ENCODE data around the gene PLAGL2.
A peak's percentile ranks its signal among the peaks of the same experiment; 100 is the strongest.
"Not testable (repeated sequence)": the region's sequence is repeated elsewhere in the genome, so short reads cannot be mapped to it uniquely, and the experiment has no call there.

The PLAGL2 gene

GRCh38 chr20:32191422-32191821 is 16.1 kb downstream of the PLAGL2 start:
- no peak for DNase-seq
- intact Hi-C loops (cut with DNase I) = loop anchor here (10.0 kb wide), 1 partner anchor 87 kb away; the partner anchor contains the start of gene TM9SF4

GRCh38 chr20:32190616-32191415 is 16.7 kb downstream of the PLAGL2 start:
- intact Hi-C loops (cut with DNase I) = loop anchor here (10.0 kb wide), 1 partner anchor 86 kb away; the partner anchor contains the start of gene TM9SF4

GRCh38 chr20:32189691-32190615 is 17.6 kb downstream of the PLAGL2 start:
- intact Hi-C loops (cut with DNase I) = loop anchor here (10.0 kb wide), 1 partner anchor 85 kb away; the partner anchor contains the start of gene TM9SF4
- peak in 40 of 42 donors; percentile 39 to 79 (median 60) for DNase-seq

More at GRCh38 chr20:32190616-32191415, 16.7 kb downstream of the PLAGL2 start:
- peak in 2 of 42 donors; percentile 15 to 75 for DNase-seq

GRCh38 chr20:32189123-32189410 is 18.5 kb downstream of the PLAGL2 start:
- intact Hi-C loops (cut with DNase I) = no loop called here
- no peak for DNase-seq

GRCh38 chr20:32188376-32189122 is 19.0 kb downstream of the PLAGL2 start:
- DNase-seq = no peak
- intact Hi-C loops (cut with DNase I) = no loop called here

- DNase-seq = no peak
Observed at GRCh38 chr20:32186506-32186905, 21.0 kb downstream of the PLAGL2 start.

GRCh38 chr20:32184961-32185603 is 22.5 kb downstream of the PLAGL2 start:
- intact Hi-C loops (cut with DNase I) = no loop called here
- DNase-seq = no peak

More at GRCh38 chr20:32186506-32186905, 21.0 kb downstream of the PLAGL2 start:
- intact Hi-C loops (cut with DNase I) = no loop called here

- intact Hi-C loops (cut with DNase I) = no loop called here
- peak in 1 of 42 donors; percentile 0 for DNase-seq
Observed at GRCh38 chr20:32183947-32184635, 23.5 kb downstream of the PLAGL2 start.

GRCh38 chr20:32181606-32182005 is 25.9 kb downstream of the PLAGL2 start:
- no peak for DNase-seq
- intact Hi-C loops (cut with DNase I) = no loop called here

GRCh38 chr20:32179934-32180333 is 27.6 kb downstream of the PLAGL2 start:
- intact Hi-C loops (cut with DNase I) = no loop called here
- DNase-seq = peak in 1 of 42 donors; percentile 8

- intact Hi-C loops (cut with DNase I) = no loop called here
- DNase-seq = peak in 2 of 42 donors; percentile 1 to 5
Observed at GRCh38 chr20:32179515-32179914, 28.0 kb downstream of the PLAGL2 start.

GRCh38 chr20:32177696-32178095 is 29.8 kb downstream of the PLAGL2 start:
- intact Hi-C loops (cut with DNase I) = not testable (repeated sequence)
- peak in 1 of 42 donors; percentile 23 for DNase-seq

- intact Hi-C loops (cut with DNase I) = no loop called here
- DNase-seq = no peak
Observed at GRCh38 chr20:32168184-32168910, 39.2 kb downstream of the PLAGL2 start.

- peak in 1 of 42 donors; percentile 32 for DNase-seq
- intact Hi-C loops (cut with DNase I) = no loop called here
Observed at GRCh38 chr20:32167552-32167951, 40.0 kb downstream of the PLAGL2 start.

GRCh38 chr20:32165836-32166545 is 41.6 kb downstream of the PLAGL2 start:
- no peak for DNase-seq
- intact Hi-C loops (cut with DNase I) = no loop called here

- DNase-seq = peak in 39 of 42 donors; percentile 21 to 80 (median 58)
- intact Hi-C loops (cut with DNase I) = no loop called here
Observed at GRCh38 chr20:32164984-32165735, 42.4 kb downstream of the PLAGL2 start.
